Neuron (in vitro differentiated cells): ENCODE results near the gene ZNF391.

Experiments
- H2AFZ ChIP-seq: one replicate; pipeline ENCODE4 v1.6.1; 2013; ENCODE audit warnings: low read depth, mild to moderate bottlenecking, inconsistent platforms, low read length, moderate library complexity
- H3K27me3 ChIP-seq: one replicate; pipeline ENCODE4 v1.6.1; 2013; ENCODE audit warnings: low read length; ENCODE audit not compliant: insufficient read depth
- H3K36me3 ChIP-seq: one replicate; pipeline ENCODE4 v1.6.1; 2013; ENCODE audit warnings: low read length; ENCODE audit not compliant: insufficient read depth
- H3K4me1 ChIP-seq: one replicate; pipeline ENCODE4 v1.6.1; 2013; ENCODE audit warnings: low read length; ENCODE audit not compliant: insufficient read depth
- H3K4me3 ChIP-seq: 2 replicates; pipeline ENCODE4 v1.5.1; 2013; ENCODE audit warnings: mild to moderate bottlenecking, low read length, moderate library complexity
- H3K9me3 ChIP-seq: one replicate; pipeline ENCODE4 v1.6.1; 2013; ENCODE audit warnings: low read length

ZNF391 gene

DNA sequence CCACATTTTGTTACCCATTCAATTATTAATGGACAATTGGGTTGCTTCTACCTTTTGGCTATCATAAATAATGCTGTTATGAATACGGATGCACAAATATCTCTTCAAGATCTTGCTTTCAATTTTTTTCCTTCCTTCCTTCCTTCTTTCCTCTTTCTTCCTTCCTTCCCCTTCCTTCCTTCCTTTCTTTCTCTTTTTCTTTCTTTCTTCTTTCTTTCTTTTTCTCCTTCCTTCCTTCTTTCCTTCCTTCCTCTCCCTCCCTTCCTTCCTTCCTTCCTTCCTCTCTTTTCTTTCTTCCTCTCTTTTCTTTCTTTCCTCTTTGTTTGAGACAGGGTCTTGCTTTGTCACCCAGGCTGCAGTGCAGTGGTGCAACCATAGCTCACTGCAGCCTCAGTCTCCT, 45.2 kb downstream of the ZNF391 start:
- H3K4me1 ChIP-seq = no peaks in the 10 kb centered on the region

DNA sequence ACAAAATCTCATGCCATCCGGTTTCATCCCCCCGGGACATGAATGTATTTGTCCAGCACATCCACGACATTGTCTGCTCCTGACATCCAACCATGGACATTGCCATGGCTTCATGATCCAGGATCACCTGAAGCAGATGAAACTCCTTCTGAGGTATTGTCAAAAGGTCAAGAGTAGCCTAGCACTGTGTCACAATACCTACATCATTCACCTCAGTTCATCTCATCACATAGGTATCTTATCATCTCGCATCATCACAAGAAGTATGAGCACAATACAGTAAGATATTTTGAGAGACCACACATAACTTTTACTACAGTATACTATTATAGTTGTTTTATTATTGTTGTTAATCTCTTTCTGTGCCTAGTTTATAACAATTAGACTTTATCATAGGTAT, 50.8 kb downstream of the ZNF391 start:
- Histone ChIP-seq H3K4me1 (no peaks in the 10 kb centered on the region), H3K9me3 (peaks cover 5% of the 10 kb centered on the region), H3K27me3 (no peaks in the 10 kb centered on the region), H3K4me3 (no peak overlapping the region), H3K36me3 (no peaks in the 10 kb centered on the region), H2AFZ (no peak overlapping the region)

More for the DNA sequence above, 45.2 kb downstream of the ZNF391 start:
- H3K27me3 ChIP-seq = no peaks in the 10 kb centered on the region
- H3K9me3 ChIP-seq = peaks cover 3% of the 10 kb centered on the region
- no peak overlapping the region for H3K4me3 ChIP-seq
- no peak overlapping the region for H2AFZ ChIP-seq
- H3K36me3 ChIP-seq = no peaks in the 10 kb centered on the region

DNA sequence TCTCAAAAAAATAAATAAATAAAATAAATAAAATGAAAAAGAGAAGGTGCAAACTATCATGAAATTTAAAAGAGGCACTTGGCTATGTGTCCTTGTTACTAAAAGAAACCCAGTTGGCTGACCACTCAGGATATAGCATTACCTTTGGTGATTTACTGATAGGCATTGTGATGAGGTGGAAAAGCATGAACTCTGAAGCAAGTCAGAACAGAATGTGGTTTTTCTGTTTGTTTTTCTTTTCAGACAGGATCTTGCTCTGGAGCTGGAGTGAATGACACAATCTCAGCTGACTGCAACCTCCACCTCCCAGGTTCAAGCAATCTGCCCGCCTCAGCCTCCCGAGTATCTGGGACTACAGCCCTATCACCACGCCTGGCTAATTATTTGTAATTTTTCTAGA, 52.4 kb downstream of the ZNF391 start:
- Histone ChIP-seq H3K4me1 (no peaks in the 10 kb centered on the region), H3K4me3 (no peak overlapping the region), H3K9me3 (peaks cover 8% of the 10 kb centered on the region), H3K27me3 (no peaks in the 10 kb centered on the region), H2AFZ (no peak overlapping the region), H3K36me3 (no peaks in the 10 kb centered on the region)

DNA sequence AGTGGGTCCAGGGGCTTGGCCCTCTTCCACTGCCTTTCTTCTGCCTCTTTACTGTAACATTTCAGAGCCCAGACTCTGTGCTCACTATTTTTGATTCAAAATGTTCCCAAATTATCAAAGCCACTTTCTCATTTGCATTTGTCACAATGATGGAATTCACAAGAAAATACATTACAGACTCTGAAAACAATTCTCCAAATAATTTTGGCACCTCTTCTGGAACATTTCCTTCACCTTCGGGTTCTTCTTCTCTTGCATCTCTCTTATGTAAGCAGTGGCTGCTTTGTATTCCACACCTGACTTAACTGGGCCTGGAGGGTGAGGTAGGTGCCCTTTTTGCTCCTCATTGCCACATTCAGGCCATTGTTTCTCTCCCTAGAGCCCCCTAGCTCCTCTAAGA, 54.4 kb downstream of the ZNF391 start:
- peaks cover 16% of the 10 kb centered on the region for H3K9me3 ChIP-seq
- H2AFZ ChIP-seq = no peak overlapping the region
- no peak overlapping the region for H3K4me3 ChIP-seq
- no peaks in the 10 kb centered on the region for H3K36me3 ChIP-seq
- H3K27me3 ChIP-seq = no peaks in the 10 kb centered on the region
- no peaks in the 10 kb centered on the region for H3K4me1 ChIP-seq

DNA sequence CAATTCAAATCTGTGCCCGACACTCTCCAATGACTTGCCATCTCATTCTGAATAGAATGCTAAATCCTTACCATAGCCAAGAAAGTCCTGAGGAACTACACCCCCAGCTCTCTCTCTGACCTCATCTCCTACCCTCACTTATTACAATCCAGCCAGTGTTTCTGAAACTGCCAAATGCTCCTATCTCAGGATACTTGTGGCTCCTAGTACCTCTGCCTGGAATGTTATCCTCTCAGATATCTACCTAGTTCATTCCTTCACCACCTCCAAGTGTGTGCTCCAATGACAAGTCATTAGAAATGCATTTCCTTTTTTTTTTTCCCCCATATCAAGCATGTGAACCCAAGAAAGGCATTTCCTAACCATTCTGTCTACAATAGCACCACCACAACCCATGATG, 59.9 kb downstream of the ZNF391 start:
- Histone ChIP-seq H3K36me3 (peaks cover 42% of the 10 kb centered on the region), H3K4me1 (no peaks in the 10 kb centered on the region), H3K4me3 (no peak overlapping the region), H2AFZ (no peak overlapping the region), H3K27me3 (no peaks in the 10 kb centered on the region), H3K9me3 (peaks cover 62% of the 10 kb centered on the region)

DNA sequence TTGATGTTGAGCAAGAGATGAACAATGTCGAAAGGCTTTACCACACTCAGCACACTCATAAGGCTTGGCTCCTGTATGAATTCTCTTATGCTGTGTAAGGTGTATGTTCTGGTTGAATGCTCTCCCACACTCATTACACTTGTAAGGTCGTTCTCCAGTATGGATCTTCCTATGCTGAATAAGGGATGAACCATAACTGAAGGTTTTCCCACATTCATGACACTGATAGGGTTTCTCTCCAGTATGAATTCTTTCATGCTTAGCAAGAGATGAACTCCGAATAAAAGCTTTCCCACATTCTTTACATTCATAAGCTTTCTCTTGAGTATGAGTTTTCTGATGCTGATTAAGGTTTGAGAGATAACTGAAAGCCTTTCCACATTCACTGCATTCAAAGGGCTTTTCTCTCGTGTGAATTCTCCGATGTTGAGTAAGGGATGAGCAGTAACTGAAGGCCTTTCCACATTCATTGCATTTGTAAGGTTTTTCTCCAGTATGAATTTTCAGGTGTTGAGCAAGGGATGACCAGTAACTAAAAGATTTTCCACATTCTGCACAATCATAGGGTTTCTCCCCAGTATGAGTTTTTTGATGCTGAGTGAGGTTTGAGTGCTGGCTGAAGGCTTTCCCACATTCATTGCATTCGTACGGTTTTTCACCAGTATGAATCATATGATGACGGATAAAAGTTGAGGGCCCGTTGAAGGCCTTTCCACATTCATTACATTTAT, 63.3 kb downstream of the ZNF391 start:
- Histone ChIP-seq H2AFZ (no peak overlapping the region), H3K36me3 (peaks cover 75% of the 10 kb centered on the region), H3K4me1 (no peaks in the 10 kb centered on the region), H3K4me3 (no peak overlapping the region), H3K27me3 (no peaks in the 10 kb centered on the region), H3K9me3 (peaks cover 87% of the 10 kb centered on the region)

DNA sequence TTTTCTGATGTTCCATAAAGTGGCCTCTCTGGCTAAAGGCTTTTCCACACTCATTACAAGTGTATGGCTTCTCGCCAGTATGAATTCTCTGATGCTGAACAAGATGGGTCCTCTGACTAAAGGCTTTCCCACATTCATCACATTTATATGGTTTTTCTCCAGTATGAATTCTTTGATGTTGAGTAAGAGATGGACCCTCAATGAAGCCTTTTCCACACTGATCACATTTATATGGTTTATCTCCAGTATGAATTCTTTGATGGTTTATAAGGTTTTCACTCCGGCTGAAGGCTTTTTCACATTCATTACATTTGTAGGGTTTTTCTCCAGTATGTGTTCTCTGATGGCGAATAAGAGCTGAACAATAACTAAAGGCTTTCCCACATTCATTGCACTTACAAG, 63.9 kb downstream of the ZNF391 start:
- Histone ChIP-seq H3K27me3 (no peaks in the 10 kb centered on the region), H3K4me1 (no peaks in the 10 kb centered on the region), H2AFZ (no peak overlapping the region), H3K4me3 (no peak overlapping the region), H3K36me3 (peaks cover 82% of the 10 kb centered on the region), H3K9me3 (peaks cover 93% of the 10 kb centered on the region)
